ENCODE measurements around the gene KNSTRN. TPM values are rescaled to one million over a fixed set of nuclear protein-coding genes. Genes with fewer than 3 reads are reported as not detected.

KNSTRN gene
- total and polyA plus RNA-seq, 3 donors from 2014 or later, result 39.6 to 125 (median 66.9) TPM

- Histone ChIP-seq H3K4me1 (peaks cover 16% of the 10 kb centered on the region), H3K9me3 (no peaks in the 10 kb centered on the region), H3K4me3 (no peak overlapping the region), H3K27ac (no peak overlapping the region), H3K27me3 (no peaks in the 10 kb centered on the region), H3K36me3 (ENCODE audit: low read depth, missing control alignments) (no peaks in the 10 kb centered on the region)
- 43 to 51% methylated on average over 9 of the region's 9 CpGs for WGBS, 2 donors
- peak in 2 of 3 experiments; percentile 12 to 18 for TF ChIP-seq CTCF (IDR thresholded peaks at IDR 0.05)
- no peak for TF ChIP-seq POLR2A (IDR thresholded peaks at IDR 0.05)
- intact Hi-C loops (cut with DNase I; ENCODE audit: low total_unique reads), result no loop called here
- DNase-seq, result peak; percentile 56
Observed at GRCh38 chr15:40354408-40355171, 27.9 kb upstream of the KNSTRN start.

DNA sequence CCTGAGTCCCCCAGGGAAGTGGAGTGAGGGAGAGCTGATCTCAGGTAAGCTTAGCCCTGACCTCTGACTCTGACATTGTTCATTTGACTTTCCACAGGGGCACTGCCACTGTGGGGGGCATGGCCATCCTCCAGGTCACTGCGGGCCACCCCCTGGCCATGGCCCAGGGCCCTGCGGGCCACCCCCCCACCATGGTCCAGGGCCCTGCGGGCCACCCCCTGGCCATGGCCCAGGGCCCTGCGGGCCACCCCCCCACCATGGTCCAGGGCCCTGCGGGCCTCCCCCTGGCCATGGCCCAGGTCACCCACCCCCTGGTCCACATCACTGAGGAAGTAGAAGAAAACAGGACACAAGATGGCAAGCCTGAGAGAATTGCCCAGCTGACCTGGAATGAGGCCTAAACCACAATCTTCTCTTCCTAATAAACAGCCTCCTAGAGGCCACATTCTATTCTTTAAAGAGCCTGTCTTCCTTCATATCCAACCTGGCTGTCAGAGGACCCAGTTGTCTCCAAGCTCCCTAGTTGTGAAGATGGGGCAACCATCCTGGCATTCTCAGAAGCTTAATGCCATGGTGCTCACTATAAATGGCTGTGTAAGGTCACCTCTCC, 26.4 kb upstream of the KNSTRN start:
- no peak for DNase-seq
- H3K9me3 ChIP-seq, result no peaks in the 10 kb centered on the region
- H3K27me3 ChIP-seq, result no peaks in the 10 kb centered on the region
- no peak for TF ChIP-seq POLR2A (IDR thresholded peaks at IDR 0.05)
- no peak for TF ChIP-seq CTCF (IDR thresholded peaks at IDR 0.05)
- intact Hi-C loops (cut with DNase I; ENCODE audit: low total_unique reads), result no loop called here
- H3K4me3 ChIP-seq, result no peak overlapping the region
- H3K36me3 ChIP-seq (ENCODE audit: low read depth, missing control alignments), result no peaks in the 10 kb centered on the region
- H3K4me1 ChIP-seq, result peaks cover 16% of the 10 kb centered on the region
- no peak overlapping the region for H3K27ac ChIP-seq
- WGBS, 2 donors, result 81% methylated on average over 5 of the region's 5 CpGs; no CpG with 5 or more reads in 1 of the 2 donors

DNA sequence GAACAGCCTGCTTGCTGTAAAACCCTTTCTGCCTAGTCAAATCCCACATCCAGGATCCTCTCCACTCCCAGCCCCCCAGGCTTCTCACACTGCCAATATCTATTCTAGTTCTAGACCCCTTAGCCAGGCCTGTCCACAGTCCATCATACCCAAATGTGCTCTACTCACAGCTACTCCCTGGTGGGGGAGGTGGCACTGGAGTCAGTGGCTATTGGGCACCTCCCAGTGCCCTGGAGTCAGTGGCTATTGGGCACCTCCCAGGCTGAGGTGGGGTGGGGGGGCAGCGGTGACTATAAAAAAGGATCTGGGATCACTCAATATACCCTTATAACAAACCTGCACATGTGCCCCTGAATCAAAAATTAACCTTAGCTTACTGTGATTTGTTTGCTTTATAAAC, 25.3 kb upstream of the KNSTRN start:
- intact Hi-C loops (cut with DNase I; ENCODE audit: low total_unique reads), result no loop called here
- 38 to 43% methylated on average over 1 of the region's 1 CpG for WGBS, 2 donors
- H3K27me3 ChIP-seq, result no peaks in the 10 kb centered on the region
- H3K27ac ChIP-seq, result no peak overlapping the region
- no peaks in the 10 kb centered on the region for H3K9me3 ChIP-seq
- no peaks in the 10 kb centered on the region for H3K36me3 ChIP-seq (ENCODE audit: low read depth, missing control alignments)
- peak overlapping the region; percentile 57 to 65 for H3K4me3 ChIP-seq
- peaks cover 16% of the 10 kb centered on the region for H3K4me1 ChIP-seq
- DNase-seq, result no peak
- no peak for TF ChIP-seq CTCF (IDR thresholded peaks at IDR 0.05)
- no peak for TF ChIP-seq POLR2A (IDR thresholded peaks at IDR 0.05)

GRCh38 chr15:40357723-40358470, 24.6 kb upstream of the KNSTRN start, which contains the start of gene DISP2:
DISP2 (plus strand) TSS chr15:40358219; CDS start chr15:40358322, 103 bp downstream.
- WGBS, 2 donors, result 4 to 13% methylated on average over 10 to 47 of the region's 82 CpGs
- intact Hi-C loops (cut with DNase I; ENCODE audit: low total_unique reads), result no loop called here
- Histone ChIP-seq H3K9me3 (no peaks in the 10 kb centered on the region), H3K4me1 (peaks cover 16% of the 10 kb centered on the region), H3K27ac (no peak within 1 kb of the TSS), H3K36me3 (ENCODE audit: low read depth, missing control alignments) (no peaks in the 10 kb centered on the region), H3K4me3 (peak within 1 kb of the TSS; percentile 57 to 65), H3K27me3 (no peaks in the 10 kb centered on the region)
- TF ChIP-seq CTCF (IDR thresholded peaks at IDR 0.05) (no peak), POLR2A (IDR thresholded peaks at IDR 0.05) (no peak)
- peak; percentile 87 for DNase-seq
